ENCODE measurements around the gene FOXP4.

- no peak for TF ChIP-seq CTCF (IDR thresholded peaks at IDR 0.05)
- TF ChIP-seq EP300 (IDR thresholded peaks at IDR 0.05): no peak
- no peak for TF ChIP-seq POLR2A (IDR thresholded peaks at IDR 0.05; ENCODE audit: low read depth)
- no peak for TF ChIP-seq POLR2AphosphoS5 (IDR thresholded peaks at IDR 0.05)
These were observed 7.5 kb upstream of the FOXP4 start for GRCh38 chr6:41538556-41539182.
